ENCODE measurements around the gene CNKSR3.

DNA sequence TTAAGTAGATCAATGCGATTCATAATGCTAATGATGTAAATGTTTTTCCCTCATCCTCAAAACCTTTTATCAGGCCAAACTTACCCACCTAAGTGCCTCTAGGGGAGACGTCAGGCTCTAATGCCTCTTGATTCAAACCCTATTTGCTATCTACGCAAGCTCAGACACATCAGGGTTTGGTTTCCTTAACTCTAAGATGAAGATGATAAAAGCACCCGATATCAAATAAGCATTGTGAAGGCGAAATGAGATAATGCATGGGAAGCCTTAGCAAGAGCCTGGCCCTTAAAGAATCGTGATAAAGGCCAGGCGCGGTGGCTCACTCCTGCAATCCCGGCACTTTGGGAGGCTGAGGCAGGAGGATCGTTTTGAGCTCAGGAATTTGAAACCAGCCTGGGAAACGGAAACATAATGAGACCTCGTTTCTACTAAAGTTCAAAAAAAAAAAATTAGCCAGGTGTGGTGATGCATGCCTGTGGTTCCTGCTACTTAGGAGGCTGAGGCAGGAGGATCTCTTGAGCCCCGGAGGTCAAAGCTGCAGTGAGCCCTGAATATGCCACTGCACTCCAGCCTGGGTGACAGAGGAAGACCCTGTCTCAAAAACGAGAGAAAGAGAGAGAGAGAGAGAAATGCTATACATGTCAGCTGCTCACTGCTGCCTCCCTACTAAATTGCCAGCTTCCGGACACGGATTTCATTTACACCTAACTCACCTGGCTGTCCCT, 13.5 kb downstream of the CNKSR3 start:
- TF ChIP-seq, protein P1, sequence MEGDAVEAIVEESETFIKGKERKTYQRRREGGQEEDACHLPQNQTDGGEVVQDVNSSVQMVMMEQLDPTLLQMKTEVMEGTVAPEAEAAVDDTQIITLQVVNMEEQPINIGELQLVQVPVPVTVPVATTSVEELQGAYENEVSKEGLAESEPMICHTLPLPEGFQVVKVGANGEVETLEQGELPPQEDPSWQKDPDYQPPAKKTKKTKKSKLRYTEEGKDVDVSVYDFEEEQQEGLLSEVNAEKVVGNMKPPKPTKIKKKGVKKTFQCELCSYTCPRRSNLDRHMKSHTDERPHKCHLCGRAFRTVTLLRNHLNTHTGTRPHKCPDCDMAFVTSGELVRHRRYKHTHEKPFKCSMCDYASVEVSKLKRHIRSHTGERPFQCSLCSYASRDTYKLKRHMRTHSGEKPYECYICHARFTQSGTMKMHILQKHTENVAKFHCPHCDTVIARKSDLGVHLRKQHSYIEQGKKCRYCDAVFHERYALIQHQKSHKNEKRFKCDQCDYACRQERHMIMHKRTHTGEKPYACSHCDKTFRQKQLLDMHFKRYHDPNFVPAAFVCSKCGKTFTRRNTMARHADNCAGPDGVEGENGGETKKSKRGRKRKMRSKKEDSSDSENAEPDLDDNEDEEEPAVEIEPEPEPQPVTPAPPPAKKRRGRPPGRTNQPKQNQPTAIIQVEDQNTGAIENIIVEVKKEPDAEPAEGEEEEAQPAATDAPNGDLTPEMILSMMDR (IDR thresholded peaks at IDR 0.05; ENCODE audit: low read depth, low read length), result no peak
- no peak for TF ChIP-seq EZH2phosphoT487 (IDR thresholded peaks at IDR 0.05; ENCODE audit: low read depth)

Measured in OCI-LY3 (cell line).